DND-41 (cell line): ENCODE results near the gene KLF8.

Experiments
- CTCF ChIP-seq: IDR thresholded peaks from 2 replicates; pipeline ENCODE4 v1.5.1; 2012; ENCODE audit warnings: borderline replicate concordance, low read length, moderate library complexity, mild to moderate bottlenecking; ENCODE audit not compliant: poor library complexity, severe bottlenecking; ENCODE audit errors: extremely low read depth
- EZH2 ChIP-seq: IDR thresholded peaks from 3 replicates; pipeline ENCODE4 v1.6.1; 2012; ENCODE audit warnings: borderline replicate concordance, low read depth, mild to moderate bottlenecking, moderate library complexity, low read length, inconsistent platforms; ENCODE audit not compliant: severe bottlenecking

- no peak for TF ChIP-seq EZH2
- peak; percentile 62 for TF ChIP-seq CTCF
Measured at GRCh38 chrX:56281789-56282188, 49.6 kb downstream of the KLF8 start.
